ENCODE measurements around the gene AOPEP.
"Not testable (repeated sequence)": the region's sequence is repeated elsewhere in the genome, so short reads cannot be mapped to it uniquely, and the experiment has no call there.

The AOPEP gene

GRCh38 chr9:94878804-94879203 lies 152.3 kb downstream of the AOPEP start:
- DNase-seq, result not testable (repeated sequence)

- DNase-seq, result no peak
Observed at GRCh38 chr9:94879230-94879629, 152.7 kb downstream of the AOPEP start.

GRCh38 chr9:94881023-94881422 lies 154.5 kb downstream of the AOPEP start:
- no peak for DNase-seq

- DNase-seq, result no peak
Observed at GRCh38 chr9:94881454-94881853, 155.0 kb downstream of the AOPEP start.

- DNase-seq, result no peak
Observed at GRCh38 chr9:94881940-94882339, 155.4 kb downstream of the AOPEP start.

GRCh38 chr9:94882966-94883641 lies 156.6 kb downstream of the AOPEP start:
- DNase-seq, result no peak

- DNase-seq, result no peak
Observed at GRCh38 chr9:94885854-94886447, 159.5 kb downstream of the AOPEP start.

GRCh38 chr9:94887721-94888120 lies 161.2 kb downstream of the AOPEP start:
- DNase-seq, result no peak

- DNase-seq, result no peak
Observed at GRCh38 chr9:94888775-94889174, 162.3 kb downstream of the AOPEP start.

- DNase-seq, result no peak
Observed at GRCh38 chr9:94889628-94890027, 163.1 kb downstream of the AOPEP start.

GRCh38 chr9:94891183-94891582 lies 164.7 kb downstream of the AOPEP start:
- no peak for DNase-seq

- DNase-seq, result no peak
Observed at GRCh38 chr9:94892675-94893074, 166.2 kb downstream of the AOPEP start.

GRCh38 chr9:94894094-94894699 lies 167.7 kb downstream of the AOPEP start:
- DNase-seq, result no peak

- DNase-seq, result no peak
Observed at GRCh38 chr9:94895668-94896067, 169.2 kb downstream of the AOPEP start.

- DNase-seq, result no peak
Observed at GRCh38 chr9:94896512-94896911, 170.0 kb downstream of the AOPEP start.

GRCh38 chr9:94899464-94900221 lies 173.1 kb downstream of the AOPEP start:
- DNase-seq, result no peak

- no peak for DNase-seq
Observed at GRCh38 chr9:94900222-94901018, 173.9 kb downstream of the AOPEP start.

- no peak for DNase-seq
Observed at GRCh38 chr9:94901019-94901363, 174.5 kb downstream of the AOPEP start.

GRCh38 chr9:94903961-94904421 lies 177.5 kb downstream of the AOPEP start:
- no peak for DNase-seq

GRCh38 chr9:94904806-94905205 lies 178.3 kb downstream of the AOPEP start:
- DNase-seq, result no peak

- no peak for DNase-seq
Observed at GRCh38 chr9:94905606-94906005, 179.1 kb downstream of the AOPEP start.

GRCh38 chr9:94906181-94906580 lies 179.7 kb downstream of the AOPEP start:
- DNase-seq, result no peak

GRCh38 chr9:94906713-94907112 lies 180.2 kb downstream of the AOPEP start:
- DNase-seq, result no peak
